ENCODE data around the gene GPR161. TPM values are rescaled to one million over a fixed set of nuclear protein-coding genes. Genes with fewer than 3 reads are reported as not detected.
"Not testable (repeated sequence)": the region's sequence is repeated elsewhere in the genome, so short reads cannot be mapped to it uniquely, and the experiment has no call there.

The GPR161 gene
- total RNA-seq, 1 donor from 2014 or later = 3.0 TPM

- DNase-seq (no peak), ATAC-seq (no peak)
- intact Hi-C loops (cut with micrococcal nuclease) = no loop called here
These were observed 67.3 kb downstream of the GPR161 start for GRCh38 chr1:168069384-168069783.

GRCh38 chr1:168065506-168065905 is 71.2 kb downstream of the GPR161 start:
- DNase-seq = no peak
- ATAC-seq = no peak

GRCh38 chr1:168064216-168064615 is 72.5 kb downstream of the GPR161 start:
- no peak for DNase-seq
- ATAC-seq = no peak
- intact Hi-C loops (cut with micrococcal nuclease) = no loop called here

More at GRCh38 chr1:168065506-168065905, 71.2 kb downstream of the GPR161 start:
- intact Hi-C loops (cut with micrococcal nuclease) = no loop called here

- intact Hi-C loops (cut with micrococcal nuclease) = no loop called here
- no peak for ATAC-seq
These were observed 78.8 kb downstream of the GPR161 start for GRCh38 chr1:168057921-168058320.

DNA sequence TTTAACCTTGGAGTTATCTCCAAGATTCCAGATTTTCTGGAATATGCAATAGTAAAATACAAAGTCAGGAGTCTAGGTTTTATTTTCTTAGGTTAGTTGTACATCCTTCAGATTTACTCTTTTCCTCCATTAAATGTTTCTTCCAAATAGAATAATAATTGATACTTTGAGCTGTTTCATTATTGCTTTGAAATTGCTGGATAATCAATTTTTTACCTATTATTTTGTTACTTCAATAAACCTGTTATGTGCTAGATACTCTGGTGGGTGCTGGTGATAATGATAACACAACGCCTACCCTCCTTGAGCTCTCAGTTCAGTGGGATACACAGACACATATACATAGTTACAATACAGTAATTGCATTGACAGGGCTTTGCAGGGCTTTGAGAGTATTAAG is 79.4 kb downstream of the GPR161 start:
- no peak for DNase-seq
- no peak for ATAC-seq

More at GRCh38 chr1:168057921-168058320, 78.8 kb downstream of the GPR161 start:
- no peak for DNase-seq

GRCh38 chr1:168056152-168056551 is 80.6 kb downstream of the GPR161 start:
- peak; percentile 39 for ATAC-seq
- intact Hi-C loops (cut with micrococcal nuclease); DNase-seq: not testable (repeated sequence)

More for the DNA sequence above, 79.4 kb downstream of the GPR161 start:
- intact Hi-C loops (cut with micrococcal nuclease) = no loop called here

GRCh38 chr1:168054117-168054516 is 82.6 kb downstream of the GPR161 start:
- ATAC-seq (peak; percentile 77), DNase-seq (no peak)
- intact Hi-C loops (cut with micrococcal nuclease) = no loop called here

- DNase-seq (peak; percentile 27), ATAC-seq (peak; percentile 90)
- intact Hi-C loops (cut with micrococcal nuclease) = no loop called here
These were observed 83.0 kb downstream of the GPR161 start for GRCh38 chr1:168053681-168054080.

DNA sequence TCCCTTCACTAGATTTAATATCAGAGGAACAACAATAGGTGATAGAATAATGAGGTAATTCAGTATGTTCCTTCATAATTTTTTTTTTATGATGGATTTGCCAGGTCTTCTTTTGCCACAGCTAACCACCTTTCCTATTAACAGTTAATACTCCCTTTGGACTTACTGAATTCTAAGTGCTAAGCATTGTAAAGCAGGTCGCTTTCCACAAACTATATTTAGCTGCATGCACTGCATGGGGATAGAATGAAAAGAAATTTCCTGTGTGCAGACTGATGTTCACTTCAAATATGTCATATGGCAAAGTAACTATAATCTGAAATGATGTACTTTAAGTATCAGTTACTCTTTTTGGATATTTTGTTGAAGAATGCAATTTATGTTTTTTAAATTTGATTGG is 85.8 kb downstream of the GPR161 start:
- peak; percentile 53 for ATAC-seq
- no peak for DNase-seq
- intact Hi-C loops (cut with micrococcal nuclease) = no loop called here

DNA sequence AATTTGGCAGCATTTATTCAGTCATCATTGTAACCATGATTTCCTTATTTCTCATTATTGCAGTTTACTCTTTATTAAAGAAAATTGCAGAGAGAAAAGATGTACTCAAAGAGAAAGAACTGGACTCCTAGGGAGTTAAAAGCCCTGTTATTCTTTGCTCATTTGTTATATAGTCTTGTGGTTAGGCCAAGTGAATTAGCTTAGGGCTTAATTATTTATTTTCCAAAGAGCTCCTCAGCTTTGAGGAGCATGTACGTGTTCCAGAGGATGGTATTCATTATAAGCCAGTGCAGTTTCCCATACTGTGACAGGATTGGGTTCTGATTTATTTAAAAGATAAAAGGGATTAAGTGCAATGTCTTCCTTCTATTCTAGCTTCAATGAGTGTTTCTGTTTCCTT is 86.4 kb downstream of the GPR161 start:
- intact Hi-C loops (cut with micrococcal nuclease) = no loop called here
- no peak for DNase-seq

DNA sequence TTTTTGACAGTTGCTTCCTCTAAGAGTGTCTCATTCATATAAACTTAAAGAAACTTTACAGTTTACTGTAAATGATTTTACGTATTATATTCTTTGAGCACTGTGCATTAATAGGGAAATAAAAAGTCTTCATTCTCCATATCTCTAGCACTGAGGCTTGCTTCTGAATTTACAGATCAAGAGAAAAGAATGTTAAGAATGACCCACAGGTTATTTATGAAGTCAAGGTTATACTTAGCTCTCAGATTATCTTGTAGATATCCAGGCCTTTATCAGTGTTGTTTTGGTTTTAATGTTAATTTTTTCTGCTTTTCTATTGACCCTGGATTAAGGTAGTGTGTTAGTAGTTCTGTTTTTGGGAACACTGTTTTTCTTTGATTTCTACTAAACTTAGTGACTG is 91.4 kb downstream of the GPR161 start:
- ATAC-seq (no peak), DNase-seq (no peak)
- intact Hi-C loops (cut with micrococcal nuclease) = no loop called here

More for the DNA sequence above, 86.4 kb downstream of the GPR161 start:
- ATAC-seq = no peak

GRCh38 chr1:168042362-168042761 is 94.4 kb downstream of the GPR161 start:
- no peak for DNase-seq

GRCh38 chr1:168035345-168035744 is 101.4 kb downstream of the GPR161 start:
- ATAC-seq (no peak), DNase-seq (no peak)
- intact Hi-C loops (cut with micrococcal nuclease) = no loop called here

More at GRCh38 chr1:168042362-168042761, 94.4 kb downstream of the GPR161 start:
- ATAC-seq = no peak
- intact Hi-C loops (cut with micrococcal nuclease) = no loop called here

- no peak for ATAC-seq
- intact Hi-C loops (cut with micrococcal nuclease) = no loop called here
- no peak for DNase-seq
These were observed 104.7 kb downstream of the GPR161 start for GRCh38 chr1:168032029-168032428.

- no peak for ATAC-seq
- intact Hi-C loops (cut with micrococcal nuclease) = no loop called here
- DNase-seq = no peak
These were observed 105.1 kb downstream of the GPR161 start for GRCh38 chr1:168031627-168032026.

DNA sequence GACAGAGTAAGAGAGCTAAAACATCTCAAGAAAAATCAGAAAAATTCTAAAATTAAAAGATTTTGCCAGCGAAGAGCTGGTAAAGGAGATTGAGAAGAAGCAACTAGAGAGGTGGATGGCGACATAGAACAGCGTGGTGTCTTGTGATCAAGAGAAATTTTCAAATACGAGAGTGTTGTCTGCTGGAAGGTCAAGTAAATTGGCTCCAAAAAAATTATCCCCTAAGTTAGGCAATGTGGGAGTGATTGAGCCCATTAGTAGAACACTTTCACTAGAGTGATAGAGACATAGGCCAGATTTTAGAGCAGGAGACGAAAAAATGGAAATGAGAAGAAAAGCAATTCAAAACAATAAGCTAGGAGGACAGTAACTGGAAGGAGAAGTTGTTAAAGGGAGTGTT is 105.5 kb downstream of the GPR161 start:
- intact Hi-C loops (cut with micrococcal nuclease) = no loop called here
- no peak for ATAC-seq
- no peak for DNase-seq

Other genes with a start within 250 kb of the GPR161 start
- gene ADCY10, start 222.8 kb downstream of the GPR161 start, total RNA-seq = 0.47 TPM
- 234 TPM for gene DCAF6, start 200.2 kb downstream of the GPR161 start, total RNA-seq
- gene MPC2, start 199.9 kb downstream of the GPR161 start, total RNA-seq = 237 TPM
- 25.8 TPM for gene TIPRL, start 42.0 kb upstream of the GPR161 start, total RNA-seq
- 13.4 TPM for gene SFT2D2, start 89.1 kb upstream of the GPR161 start, total RNA-seq
- gene TBX19, start 143.9 kb upstream of the GPR161 start, total RNA-seq = 0.55 TPM

Data from left ventricle myocardium superior (tissue), 1 donor.